Heart left ventricle (tissue), 16 donors: ENCODE measurements around the gene MYMX. TPM values are rescaled to one million over a fixed set of nuclear protein-coding genes. Genes with fewer than 3 reads are reported as not detected.

Source experiments
- ATAC-seq, 4 donors: fragments of 200-7000 bp; cut with Tn5 transposase; one replicate each; pipeline ENCODE4 v1.9.1; 2020 to 2022; ENCODE audit warnings: moderate library complexity in 4 of 4, mild to moderate bottlenecking in 3 of 4, moderate number of reproducible peaks in 1 of 4
- DNase-seq, 5 donors: peaks; one replicate each; pipeline ENCODE4 v3.0.0-alpha.2; 2020
- H3K27ac ChIP-seq, 12 donors: fragments of 200-600 bp; sonication (generic) in 4 of 12; one replicate each; pipeline versions ENCODE4 v1.5.0 to v1.8.0; 2016 to 2022; ENCODE audit warnings: mild to moderate bottlenecking in 2 of 12
- H3K27me3 ChIP-seq, 9 donors: fragments of 200-600 bp; sonication (generic) in 2 of 9; one replicate each; pipeline versions ENCODE4 v1.5.1 to v1.8.0; 2016 to 2022; ENCODE audit warnings: mild to moderate bottlenecking in 3 of 9
- H3K36me3 ChIP-seq, 9 donors: fragments of 200-600 bp; sonication (generic) in 2 of 9; one replicate each; pipeline versions ENCODE4 v1.5.0 to v1.8.0; 2018 to 2022; ENCODE audit warnings: mild to moderate bottlenecking in 2 of 9
- H3K4me1 ChIP-seq, 12 donors: fragments of 200-600 bp; sonication (generic) in 4 of 12; one replicate each; pipeline versions ENCODE4 v1.5.0 to v1.8.0; 2016 to 2022; ENCODE audit warnings: mild to moderate bottlenecking in 3 of 12
- H3K4me3 ChIP-seq, 12 donors: fragments of 200-600 bp; sonication (generic) in 4 of 12; one replicate each; pipeline versions ENCODE4 v1.5.0 to v1.8.0; 2017 to 2022; ENCODE audit warnings: mild to moderate bottlenecking in 9 of 12, moderate library complexity in 4 of 12
- H3K9me3 ChIP-seq, 12 donors: fragments of 200-600 bp; sonication (generic) in 4 of 12; one replicate each; pipeline versions ENCODE4 v1.5.0 to v1.8.0; 2016 to 2022; ENCODE audit warnings: mild to moderate bottlenecking in 1 of 12
- POLR2A ChIP-seq, 2 donors: fragments of 450-650 bp; IDR thresholded peaks; one replicate each; pipeline ENCODE4 v1.6.1; 2017; ENCODE audit warnings: antibody characterized with exemption in 2 of 2, mild to moderate bottlenecking in 2 of 2, moderate library complexity in 2 of 2
- WGBS, 4 donors: extraction: QIAGEN DNeasy Blood & Tissue Kit in 2 of 4; methylation state at CpG; one replicate each; pipeline versions ENCODE4 v1.1.5 to v1.1.7; 2013 to 2018; 5-methylcytosine and 5-hydroxymethylcytosine counted together
- intact Hi-C, 10 donors: fragments of 100-400 bp; cut with DNase I; formaldehyde crosslinking; loops; one replicate each; pipeline versions ENCODE4 v1.11.1 to v1.14.2; 2022
- polyA plus RNA-seq, 2 donors: library from polyadenylated mRNA; stranded (reverse); fragments of 200-250 nt; gene quantifications; one replicate each; pipeline ENCODE4 v1.2.3, GENCODE V29; 2013
- total RNA-seq, 9 donors: library from RNA; depleted of rRNA in 2 of 9; stranded (reverse); fragments of >200 nt in 2 of 9; fragmentation: NEBNext Ultra II Directional in 3 of 9; extraction: Animal tissue kit (Norgen Biotek cat#: 25700) in 3 of 9; gene quantifications; one replicate each; pipeline versions ENCODE4 v1.1.0 to v1.2.4, GENCODE V29; 2016 to 2023
- TF ChIP-seq, protein P1 (sequence below), 12 donors: fragments of 200-600 bp; sonication (generic) in 4 of 12; IDR thresholded peaks; one replicate each; pipeline versions ENCODE4 v1.5.0 to v1.8.0; 2018 to 2022; ENCODE audit warnings: antibody characterized with exemption in 12 of 12, mild to moderate bottlenecking in 5 of 12
- donor health status: ischemic (EF 13 %, LVEDD 7.1; RV severe dilation, severe dysfunction).
- donor health status: healthy with polysubstance abuse.
- donor health status: DM: no; HTN: yes; CAD: no.
- donor health status: DM: no; HTN: no; CAD: no.
- donor health status: ischemic (EF 25% LVEDD 6.9; RV normal size, moderate dysfunction).
- donor health status: ischemic (EF 25% LVEDD 5.7; RV mildly dilated, moderate dysfunction).
- donor health status: healthy.
- donor health status: DM: yes; HTN: yes; CAD: no.
- donor health status: ischemic (EF 35%, LVEDD 5.7; RV mildly dilated, moderate dysfunction).
- donor health status: nonischemic (EF 11% LVEDD 7.7; RV severe dilation, severe dysfunction).
- donor health status: DM: yes; HTN: yes; CAD: no.
- donor health status: PGD.
- donor health status: ischemic (EF 29% LVEDD 5.4; RV normal size, mild dysfunction).
- donor health status: nonischemic (EF 23%, LVEDD 6.1; RV moderate dilation, normal function).

Gene MYMX
- total and polyA plus RNA-seq, 11 donors = 0.31 to 0.96 (median 0.60) TPM; not detected in 4

DNA sequence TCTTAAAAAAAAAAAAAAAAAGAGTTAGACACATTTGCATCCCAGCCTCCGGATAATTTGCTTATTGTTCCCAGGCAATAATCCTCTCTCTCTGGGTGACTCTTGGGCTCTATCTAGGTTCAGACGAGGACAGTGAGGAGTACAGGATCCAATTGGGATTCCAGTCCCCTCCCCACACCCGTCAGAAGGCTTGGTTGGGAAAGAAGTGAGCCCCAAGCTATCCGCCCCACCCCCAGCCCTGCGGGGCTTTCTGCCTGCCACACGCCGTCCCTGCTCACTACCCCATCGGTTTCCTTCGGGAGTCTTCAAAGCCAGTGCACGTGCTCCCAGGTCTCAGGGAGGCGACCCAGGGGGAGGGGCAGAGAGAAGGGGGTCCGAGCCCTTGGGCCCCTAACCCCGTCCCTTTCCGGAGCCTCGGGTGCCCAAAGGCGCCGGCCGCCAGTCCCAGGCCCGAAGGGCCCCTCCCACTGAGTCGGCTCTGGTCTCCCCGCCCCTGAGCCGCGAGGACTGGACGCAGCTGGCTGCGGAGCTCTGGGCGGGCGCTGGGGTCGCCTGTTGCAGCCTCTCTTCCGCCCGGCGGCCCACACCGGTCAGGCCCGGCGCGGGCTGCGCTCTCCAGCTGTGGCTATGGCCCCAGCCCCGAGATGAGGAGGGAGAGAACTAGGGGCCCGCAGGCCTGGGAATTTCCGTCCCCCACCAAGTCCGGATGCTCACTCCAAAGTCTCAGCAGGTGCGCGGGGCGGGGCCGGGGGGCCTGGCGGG lies 2.5 kb downstream of the MYMX start:
- Histone ChIP-seq H3K4me1 (peaks cover 3 to 80% (median 67%) of the 10 kb centered on the region in 12 donors), H3K36me3 (no peaks in the 10 kb centered on the region), H3K27me3 (no peaks in the 10 kb centered on the region), H3K27ac (peak overlapping the region; percentile 74 to 99 (median 92)), H3K9me3 (no peaks in the 10 kb centered on the region), H3K4me3 (peak overlapping the region; percentile 41 to 78 (median 61))
- 1 to 2% (median 1%) methylated on average over 26 to 45 of the region's 45 CpGs for WGBS, 4 donors
- intact Hi-C loops = loop anchor here in 3 of 10 donors (1.0 to 5.0 kb wide), 2 partner anchors 19 to 42 kb away; no protein-coding TSS in a partner anchor
- peak; percentile 43 to 76 (median 74) for ATAC-seq
- TF ChIP-seq POLR2A (IDR thresholded peaks at IDR 0.05) = peak in 1 of 2 donors; percentile 73
- TF ChIP-seq, protein P1, sequence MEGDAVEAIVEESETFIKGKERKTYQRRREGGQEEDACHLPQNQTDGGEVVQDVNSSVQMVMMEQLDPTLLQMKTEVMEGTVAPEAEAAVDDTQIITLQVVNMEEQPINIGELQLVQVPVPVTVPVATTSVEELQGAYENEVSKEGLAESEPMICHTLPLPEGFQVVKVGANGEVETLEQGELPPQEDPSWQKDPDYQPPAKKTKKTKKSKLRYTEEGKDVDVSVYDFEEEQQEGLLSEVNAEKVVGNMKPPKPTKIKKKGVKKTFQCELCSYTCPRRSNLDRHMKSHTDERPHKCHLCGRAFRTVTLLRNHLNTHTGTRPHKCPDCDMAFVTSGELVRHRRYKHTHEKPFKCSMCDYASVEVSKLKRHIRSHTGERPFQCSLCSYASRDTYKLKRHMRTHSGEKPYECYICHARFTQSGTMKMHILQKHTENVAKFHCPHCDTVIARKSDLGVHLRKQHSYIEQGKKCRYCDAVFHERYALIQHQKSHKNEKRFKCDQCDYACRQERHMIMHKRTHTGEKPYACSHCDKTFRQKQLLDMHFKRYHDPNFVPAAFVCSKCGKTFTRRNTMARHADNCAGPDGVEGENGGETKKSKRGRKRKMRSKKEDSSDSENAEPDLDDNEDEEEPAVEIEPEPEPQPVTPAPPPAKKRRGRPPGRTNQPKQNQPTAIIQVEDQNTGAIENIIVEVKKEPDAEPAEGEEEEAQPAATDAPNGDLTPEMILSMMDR (IDR thresholded peaks at IDR 0.05) = peak in 2 of 12 donors; percentile 9 to 17
- peak; percentile 90 to 94 (median 93) for DNase-seq

DNA sequence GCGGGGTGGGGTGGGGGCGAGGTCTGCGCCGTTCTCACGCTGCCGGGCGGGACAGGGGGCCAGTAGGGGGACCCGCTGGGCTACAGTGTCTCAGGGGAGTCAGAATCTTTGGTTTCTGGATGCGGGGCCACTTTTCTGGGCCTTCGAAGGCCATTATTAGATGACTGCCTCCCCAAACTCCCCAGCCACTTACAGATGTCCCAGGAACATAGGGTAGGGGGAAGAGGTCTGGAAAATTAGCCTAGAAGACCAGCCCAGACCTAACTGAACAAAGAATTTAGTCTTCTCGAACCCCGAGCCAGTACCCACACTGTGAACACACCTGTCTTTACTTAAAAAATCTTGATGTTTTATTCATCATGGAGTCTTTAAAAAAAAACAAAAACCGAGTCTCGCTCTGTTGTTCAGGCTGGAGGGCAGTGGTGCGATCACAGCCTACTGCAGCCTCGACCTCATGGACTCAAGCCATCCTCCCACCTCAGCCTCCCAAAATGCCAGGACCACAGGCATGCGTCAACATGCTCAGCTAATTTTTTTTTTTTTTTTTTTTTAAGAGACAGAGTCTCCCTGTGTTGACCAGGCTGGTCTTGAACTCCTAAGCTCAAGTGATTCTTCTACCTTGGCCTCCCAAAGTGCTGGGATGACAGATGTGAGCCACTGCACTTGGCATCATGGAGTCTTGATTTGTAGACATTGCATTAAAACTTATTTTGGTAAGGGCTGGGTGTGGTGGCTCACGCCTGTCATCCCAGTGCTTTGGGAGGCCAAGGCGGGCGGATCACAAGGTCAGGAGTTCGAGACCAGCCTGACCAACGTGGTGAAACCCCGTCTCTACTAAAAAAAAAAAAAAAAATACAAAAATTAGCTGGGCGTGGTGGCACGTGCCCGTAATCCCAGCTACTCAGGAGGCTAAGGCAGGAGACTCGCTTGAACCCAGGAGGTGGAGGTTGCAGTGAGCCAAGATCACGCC lies 3.4 kb downstream of the MYMX start:
- Histone ChIP-seq H3K4me1 (peaks cover 5 to 86% (median 76%) of the 10 kb centered on the region in 12 donors), H3K27me3 (no peaks in the 10 kb centered on the region), H3K9me3 (no peaks in the 10 kb centered on the region), H3K4me3 (peak overlapping the region; percentile 41 to 78 (median 61)), H3K36me3 (no peaks in the 10 kb centered on the region), H3K27ac (peak overlapping the region; percentile 74 to 99 (median 92))
- DNase-seq = no peak
- intact Hi-C loops = loop anchor here in 4 of 10 donors (1.0 to 5.0 kb wide), 3 partner anchors 15 to 43 kb away; no protein-coding TSS in a partner anchor
- WGBS, 4 donors = 52 to 76% (median 54%) methylated on average over 20 to 28 of the region's 28 CpGs
- no peak for ATAC-seq
- TF ChIP-seq, protein P1 (IDR thresholded peaks at IDR 0.05) = peak in 2 of 12 donors; percentile 7 to 28
- TF ChIP-seq POLR2A (IDR thresholded peaks at IDR 0.05) = no peak

DNA sequence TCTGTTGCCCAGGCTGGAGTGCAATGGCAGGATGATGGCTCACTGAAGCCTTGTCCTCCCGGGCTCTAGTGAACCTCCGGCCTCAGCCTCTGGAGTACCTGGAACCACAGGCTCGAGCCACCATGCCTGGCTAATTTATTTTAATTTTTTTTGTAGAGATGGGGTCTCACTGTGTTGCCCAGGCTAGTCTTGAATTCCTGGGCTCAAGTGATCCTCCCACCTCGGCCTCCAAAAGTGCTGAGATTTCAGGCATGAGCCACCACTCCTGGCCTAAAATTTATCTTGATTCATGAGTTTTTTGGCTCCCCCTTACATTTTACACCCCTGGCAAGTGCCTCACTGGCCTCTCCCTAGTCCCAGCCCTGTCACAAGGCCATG lies 4.2 kb downstream of the MYMX start:
- DNase-seq = no peak
- intact Hi-C loops = loop anchor here in 4 of 10 donors (1.0 to 5.0 kb wide), 4 partner anchors 14 to 44 kb away; no protein-coding TSS in a partner anchor
- peak overlapping the region; percentile 54 to 99 (median 92) for H3K27ac ChIP-seq
- no peaks in the 10 kb centered on the region for H3K27me3 ChIP-seq
- H3K4me1 ChIP-seq = peaks cover 5 to 93% (median 84%) of the 10 kb centered on the region in 12 donors
- ATAC-seq = no peak
- H3K4me3 ChIP-seq = peak overlapping the region in 2 of 12 donors; percentile 67 to 84
- no peaks in the 10 kb centered on the region for H3K36me3 ChIP-seq
- WGBS, 4 donors = 71 to 79% (median 75%) methylated on average over 4 of the region's 4 CpGs
- TF ChIP-seq, protein P1 (IDR thresholded peaks at IDR 0.05) = no peak
- no peak for TF ChIP-seq POLR2A (IDR thresholded peaks at IDR 0.05)
- H3K9me3 ChIP-seq = no peaks in the 10 kb centered on the region
